Measurements from ENCODE around the gene NCOA6.

Gene NCOA6

GRCh38 chr20:34743039-34743438, 82.4 kb downstream of the NCOA6 start:
- TF ChIP-seq GABPA (IDR thresholded peaks at IDR 0.05; ENCODE audit: low read depth) = no peak
- TF ChIP-seq CTCF (IDR thresholded peaks at IDR 0.05; ENCODE audit: insufficient read depth, low read length) = no peak
- TF ChIP-seq REST (IDR thresholded peaks at IDR 0.05; ENCODE audit: insufficient replicate concordance, low read depth) = no peak
- TF ChIP-seq SPI1 (IDR thresholded peaks at IDR 0.05; ENCODE audit: borderline replicate concordance, low read depth) = no peak
- no peak for TF ChIP-seq POLR2AphosphoS5 (IDR thresholded peaks at IDR 0.05; ENCODE audit: low read depth)
- no peak for DNase-seq (ENCODE audit: low read depth in 1 of 2, low spot score in 1 of 2)
- H3K27ac ChIP-seq (replicated peaks) = no peak overlapping the region
- no peak overlapping the region for H3K4me3 ChIP-seq (replicated peaks; ENCODE audit: insufficient read depth, low read length)
- H3K27me3 ChIP-seq (ENCODE audit: insufficient read depth, poor library complexity, severe bottlenecking) = no peaks in the 10 kb centered on the region

GRCh38 chr20:34736106-34736735, 89.2 kb downstream of the NCOA6 start:
- no peaks in the 10 kb centered on the region for H3K27me3 ChIP-seq (ENCODE audit: insufficient read depth, poor library complexity, severe bottlenecking)
- TF ChIP-seq REST (IDR thresholded peaks at IDR 0.05; ENCODE audit: insufficient replicate concordance, low read depth) (no peak), SPI1 (IDR thresholded peaks at IDR 0.05; ENCODE audit: borderline replicate concordance, low read depth) (no peak), GABPA (IDR thresholded peaks at IDR 0.05; ENCODE audit: low read depth) (no peak), POLR2AphosphoS5 (IDR thresholded peaks at IDR 0.05; ENCODE audit: low read depth) (no peak), CTCF (IDR thresholded peaks at IDR 0.05; ENCODE audit: insufficient read depth, low read length) (no peak)
- no peak overlapping the region for H3K27ac ChIP-seq (replicated peaks)
- no peak overlapping the region for H3K4me3 ChIP-seq (replicated peaks; ENCODE audit: insufficient read depth, low read length)
- no peak for DNase-seq (ENCODE audit: low read depth in 1 of 2, low spot score in 1 of 2)

- TF ChIP-seq SPI1 (IDR thresholded peaks at IDR 0.05; ENCODE audit: borderline replicate concordance, low read depth) = no peak
- no peak for TF ChIP-seq GABPA (IDR thresholded peaks at IDR 0.05; ENCODE audit: low read depth)
- TF ChIP-seq REST (IDR thresholded peaks at IDR 0.05; ENCODE audit: insufficient replicate concordance, low read depth) = no peak
- no peak for TF ChIP-seq POLR2AphosphoS5 (IDR thresholded peaks at IDR 0.05; ENCODE audit: low read depth)
- TF ChIP-seq CTCF (IDR thresholded peaks at IDR 0.05; ENCODE audit: insufficient read depth, low read length) = no peak
- no peak for DNase-seq (ENCODE audit: low read depth in 1 of 2, low spot score in 1 of 2)
- no peaks in the 10 kb centered on the region for H3K27me3 ChIP-seq (ENCODE audit: insufficient read depth, poor library complexity, severe bottlenecking)
- H3K27ac ChIP-seq (replicated peaks) = no peak overlapping the region
- H3K4me3 ChIP-seq (replicated peaks; ENCODE audit: insufficient read depth, low read length) = no peak overlapping the region
Measured at GRCh38 chr20:34732523-34732922, 92.9 kb downstream of the NCOA6 start.

All from HL-60 (cell line).